Astrocyte (in vitro differentiated cells and primary cell): ENCODE measurements around the gene TUT4. TPM values are rescaled to one million over a fixed set of nuclear protein-coding genes. Genes with fewer than 3 reads are reported as not detected.
A peak's percentile ranks its signal among the peaks of the same experiment; 100 is the strongest.

ENCODE experiments used
- DNase-seq: peaks from one replicate; pipeline ENCODE4 v3.0.0-alpha.2; 2010; ENCODE audit warnings: low read depth
- FAIRE-seq: peaks from 2 replicates; lab custom pipeline; 2011; peaks lifted over from hg19 to GRCh38; lab: Jason Lieb, UNC
- H2AFZ ChIP-seq: 2 replicates; pipeline ENCODE4 v1.6.0; 2012; ENCODE audit warnings: low read depth, low read length, inconsistent platforms
- H3K27ac ChIP-seq: 2 replicates; pipeline ENCODE4 v1.5.1; 2011; ENCODE audit warnings: low read depth, low read length, inconsistent platforms
- H3K27me3 ChIP-seq: 2 replicates; pipeline ENCODE4 v1.6.0; 2011; ENCODE audit warnings: low read length, inconsistent platforms; ENCODE audit not compliant: insufficient read depth
- H3K36me3 ChIP-seq: 2 replicates; pipeline ENCODE4 v1.5.1; 2011; ENCODE audit warnings: low read length, inconsistent platforms; ENCODE audit not compliant: insufficient read depth
- H3K4me1 ChIP-seq: 2 replicates; pipeline ENCODE4 v1.5.1; 2011; ENCODE audit warnings: low read length, inconsistent platforms; ENCODE audit not compliant: insufficient read depth
- H3K4me2 ChIP-seq: 2 replicates; pipeline ENCODE4 v1.6.0; 2012; ENCODE audit warnings: low read length, inconsistent platforms
- H3K4me3 ChIP-seq: 2 replicates; pipeline ENCODE4 v1.5.1; 2011; ENCODE audit warnings: low read depth, mild to moderate bottlenecking, low read length, inconsistent platforms; ENCODE audit not compliant: insufficient read depth
- H3K79me2 ChIP-seq: 2 replicates; pipeline ENCODE4 v1.6.0; 2012; ENCODE audit warnings: mild to moderate bottlenecking, low read length, inconsistent platforms; ENCODE audit not compliant: insufficient read depth
- H3K9ac ChIP-seq: 2 replicates; pipeline ENCODE4 v1.6.0; 2012; ENCODE audit warnings: mild to moderate bottlenecking, low read length, inconsistent platforms
- H3K9me3 ChIP-seq: 2 replicates; pipeline ENCODE4 v1.5.1; 2012; ENCODE audit warnings: low read depth, mild to moderate bottlenecking, low read length, inconsistent platforms; ENCODE audit not compliant: insufficient read depth
- H4K20me1 ChIP-seq: 2 replicates; pipeline ENCODE4 v1.6.0; 2012; ENCODE audit warnings: low read length, inconsistent platforms; ENCODE audit not compliant: insufficient read depth
- H3K27ac Mint-ChIP-seq: one replicate; pipeline ENCODE4 v1.8.0; 2021; ENCODE audit warnings: mild to moderate bottlenecking, mixed read lengths; ENCODE audit not compliant: unreplicated experiment
- H3K27me3 Mint-ChIP-seq: one replicate; pipeline ENCODE4 v1.8.0; 2021; ENCODE audit warnings: low read depth, mixed read lengths; ENCODE audit not compliant: unreplicated experiment
- H3K36me3 Mint-ChIP-seq: one replicate; pipeline ENCODE4 v1.8.0; 2021; ENCODE audit warnings: low read depth, mixed read lengths; ENCODE audit not compliant: unreplicated experiment
- H3K4me1 Mint-ChIP-seq: one replicate; pipeline ENCODE4 v1.8.0; 2021; ENCODE audit warnings: low read depth, mixed read lengths; ENCODE audit not compliant: unreplicated experiment
- H3K4me3 Mint-ChIP-seq: one replicate; pipeline ENCODE4 v1.8.0; 2021; ENCODE audit warnings: mild to moderate bottlenecking, moderate library complexity, mixed read lengths; ENCODE audit not compliant: unreplicated experiment
- H3K9me3 Mint-ChIP-seq: one replicate; pipeline ENCODE4 v1.8.0; 2021; ENCODE audit warnings: mild to moderate bottlenecking, mixed read lengths; ENCODE audit not compliant: unreplicated experiment
- EZH2 ChIP-seq: IDR thresholded peaks from 2 replicates; pipeline ENCODE4 v1.6.1; 2012; ENCODE audit warnings: mild to moderate bottlenecking, low read length, inconsistent platforms; ENCODE audit not compliant: insufficient read depth
- total RNA-seq: library from RNA; stranded (reverse); gene quantifications from 2 replicates; pipeline ENCODE4 v1.2.1, GENCODE V29; 2021
- TF ChIP-seq, protein P1 (sequence below): IDR thresholded peaks from 2 replicates; pipeline ENCODE4 v1.5.1; 2011; ENCODE audit warnings: low read depth, mild to moderate bottlenecking, inconsistent platforms, low read length, moderate library complexity; ENCODE audit not compliant: insufficient read depth

The TUT4 gene
- total RNA-seq, 1 donor from 2014 or later, result 47.0 TPM

- no peak for TF ChIP-seq EZH2
- TF ChIP-seq, protein P1, sequence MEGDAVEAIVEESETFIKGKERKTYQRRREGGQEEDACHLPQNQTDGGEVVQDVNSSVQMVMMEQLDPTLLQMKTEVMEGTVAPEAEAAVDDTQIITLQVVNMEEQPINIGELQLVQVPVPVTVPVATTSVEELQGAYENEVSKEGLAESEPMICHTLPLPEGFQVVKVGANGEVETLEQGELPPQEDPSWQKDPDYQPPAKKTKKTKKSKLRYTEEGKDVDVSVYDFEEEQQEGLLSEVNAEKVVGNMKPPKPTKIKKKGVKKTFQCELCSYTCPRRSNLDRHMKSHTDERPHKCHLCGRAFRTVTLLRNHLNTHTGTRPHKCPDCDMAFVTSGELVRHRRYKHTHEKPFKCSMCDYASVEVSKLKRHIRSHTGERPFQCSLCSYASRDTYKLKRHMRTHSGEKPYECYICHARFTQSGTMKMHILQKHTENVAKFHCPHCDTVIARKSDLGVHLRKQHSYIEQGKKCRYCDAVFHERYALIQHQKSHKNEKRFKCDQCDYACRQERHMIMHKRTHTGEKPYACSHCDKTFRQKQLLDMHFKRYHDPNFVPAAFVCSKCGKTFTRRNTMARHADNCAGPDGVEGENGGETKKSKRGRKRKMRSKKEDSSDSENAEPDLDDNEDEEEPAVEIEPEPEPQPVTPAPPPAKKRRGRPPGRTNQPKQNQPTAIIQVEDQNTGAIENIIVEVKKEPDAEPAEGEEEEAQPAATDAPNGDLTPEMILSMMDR, result no peak
- DNase-seq (peak; percentile 79), FAIRE-seq (no peak)
- Histone ChIP-seq H3K36me3 (no peaks in the 10 kb centered on the region), H3K27ac (peak overlapping the region; percentile 87), H3K79me2 (peaks cover 50% of the 10 kb centered on the region), H3K9ac (peak overlapping the region; percentile 92), H3K9me3 (no peaks in the 10 kb centered on the region), H3K4me2 (peak overlapping the region; percentile 90), H4K20me1 (peaks cover 30% of the 10 kb centered on the region), H3K4me1 (peaks cover 10% of the 10 kb centered on the region), H3K4me3 (peak overlapping the region; percentile 76), H3K27me3 (no peaks in the 10 kb centered on the region), H2AFZ (peak overlapping the region; percentile 94)
- peak overlapping the region; percentile 92 for H3K4me3 Mint-ChIP-seq
- H3K9me3 Mint-ChIP-seq, result no peaks in the 10 kb centered on the region
- no peaks in the 10 kb centered on the region for H3K36me3 Mint-ChIP-seq
- H3K4me1 Mint-ChIP-seq, result peaks cover 23% of the 10 kb centered on the region
- H3K27me3 Mint-ChIP-seq, result no peaks in the 10 kb centered on the region
- peak overlapping the region; percentile 94 for H3K27ac Mint-ChIP-seq
These were observed 722 bp upstream of the TUT4 start for GRCh38 chr1:52553362-52554266.

DNA sequence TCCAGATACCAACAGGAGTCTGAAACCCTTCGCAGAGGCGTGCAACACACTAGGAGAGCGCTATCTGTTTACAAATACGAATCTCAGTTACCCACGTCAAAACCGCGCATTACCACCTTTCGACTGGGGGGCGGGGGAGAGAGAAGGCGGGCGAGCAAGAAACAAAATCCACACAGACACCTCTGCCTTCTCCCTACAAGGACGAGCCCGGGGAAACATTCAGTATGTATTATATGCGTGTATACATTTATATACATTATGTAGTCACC, 722 bp downstream of the TUT4 start:
- no peaks in the 10 kb centered on the region for H3K9me3 Mint-ChIP-seq
- no peak overlapping the region for H3K4me3 Mint-ChIP-seq
- peak overlapping the region; percentile 92 for H3K9ac ChIP-seq
- peak overlapping the region; percentile 76 for H3K4me3 ChIP-seq
- H3K4me2 ChIP-seq, result peak overlapping the region; percentile 90
- peaks cover 44% of the 10 kb centered on the region for H4K20me1 ChIP-seq
- peaks cover 10% of the 10 kb centered on the region for H3K4me1 ChIP-seq
- no peaks in the 10 kb centered on the region for H3K36me3 ChIP-seq
- no peaks in the 10 kb centered on the region for H3K36me3 Mint-ChIP-seq
- peaks cover 23% of the 10 kb centered on the region for H3K4me1 Mint-ChIP-seq
- FAIRE-seq, result no peak
- peak overlapping the region; percentile 65 for H2AFZ ChIP-seq
- DNase-seq, result peak; percentile 57
- H3K27ac ChIP-seq, result peak overlapping the region; percentile 87
- peaks cover 64% of the 10 kb centered on the region for H3K79me2 ChIP-seq
- TF ChIP-seq, protein P1, result no peak
- no peak for TF ChIP-seq EZH2
- H3K27me3 Mint-ChIP-seq, result no peaks in the 10 kb centered on the region
- H3K27ac Mint-ChIP-seq, result no peak overlapping the region
- no peaks in the 10 kb centered on the region for H3K9me3 ChIP-seq
- no peaks in the 10 kb centered on the region for H3K27me3 ChIP-seq
